GM21367 (cell line): ENCODE data around the gene GNPDA1.
A peak's percentile ranks its signal among the peaks of the same experiment; 100 is the strongest.

Source experiments
- ATAC-seq: cut with Tn5 transposase; IDR thresholded peaks from one replicate; pipeline ENCODE4 v1.9.1; 2021; ENCODE audit not compliant: unreplicated experiment

The GNPDA1 gene

GRCh38 chr5:141958546-141959172 lies 54.2 kb downstream of the GNPDA1 start:
- no peak for ATAC-seq

- no peak for ATAC-seq
Observed at GRCh38 chr5:141958113-141958512, 54.7 kb downstream of the GNPDA1 start, which contains the start of gene PCDH12. Gene PCDH12 (minus strand): TSS chr5:141958202. CDS start chr5:141957851, 351 bp downstream.

GRCh38 chr5:141957367-141957996 lies 55.3 kb downstream of the GNPDA1 start:
- no peak for ATAC-seq

- ATAC-seq: no peak
Observed at GRCh38 chr5:141954194-141954593, 58.6 kb downstream of the GNPDA1 start.

GRCh38 chr5:141952020-141952419 lies 60.8 kb downstream of the GNPDA1 start:
- no peak for ATAC-seq

- ATAC-seq: peak; percentile 78
Observed at GRCh38 chr5:141951332-141951781, 61.5 kb downstream of the GNPDA1 start.
